Measurements from ENCODE around the gene TMEM242.

The TMEM242 gene

DNA sequence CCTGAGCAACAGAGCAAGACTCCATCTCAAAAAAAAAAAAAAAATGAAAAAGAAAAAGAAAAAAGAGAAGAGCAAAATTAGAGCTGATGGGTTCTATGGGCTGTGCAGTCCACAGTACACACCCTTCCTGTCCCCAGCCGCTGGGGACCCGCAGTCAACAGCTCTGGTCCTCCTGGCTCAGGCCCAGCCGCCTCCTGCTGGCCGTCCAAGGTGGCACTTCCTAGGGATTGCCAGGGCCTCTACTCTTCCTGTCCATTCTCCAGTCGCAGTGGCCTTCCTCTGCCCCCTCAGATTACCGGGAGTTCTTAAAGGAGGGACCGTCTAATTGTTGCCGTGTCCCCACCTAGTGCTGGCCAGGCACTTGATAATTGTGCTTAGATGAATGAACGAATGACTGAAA, 41.7 kb downstream of the TMEM242 start:
- H3K4me1 ChIP-seq (ENCODE audit: control insufficient read depth, low read length): no peaks in the 10 kb centered on the region
- no peaks in the 10 kb centered on the region for H3F3A ChIP-seq (ENCODE audit: control insufficient read depth, insufficient read depth)
- no peaks in the 10 kb centered on the region for H3K79me2 ChIP-seq (ENCODE audit: control insufficient read depth, low read length)
- no peak overlapping the region for H3K4me2 ChIP-seq (ENCODE audit: low read length)
- no peaks in the 10 kb centered on the region for H3K36me3 ChIP-seq (ENCODE audit: control insufficient read depth, low read length)
- no peaks in the 10 kb centered on the region for H3K9me2 ChIP-seq (replicated peaks; ENCODE audit: control insufficient read depth, low read length)
- TF ChIP-seq EZH2phosphoT487 (IDR thresholded peaks at IDR 0.05; ENCODE audit: borderline replicate concordance, low read length): no peak
- TF ChIP-seq, protein P1, sequence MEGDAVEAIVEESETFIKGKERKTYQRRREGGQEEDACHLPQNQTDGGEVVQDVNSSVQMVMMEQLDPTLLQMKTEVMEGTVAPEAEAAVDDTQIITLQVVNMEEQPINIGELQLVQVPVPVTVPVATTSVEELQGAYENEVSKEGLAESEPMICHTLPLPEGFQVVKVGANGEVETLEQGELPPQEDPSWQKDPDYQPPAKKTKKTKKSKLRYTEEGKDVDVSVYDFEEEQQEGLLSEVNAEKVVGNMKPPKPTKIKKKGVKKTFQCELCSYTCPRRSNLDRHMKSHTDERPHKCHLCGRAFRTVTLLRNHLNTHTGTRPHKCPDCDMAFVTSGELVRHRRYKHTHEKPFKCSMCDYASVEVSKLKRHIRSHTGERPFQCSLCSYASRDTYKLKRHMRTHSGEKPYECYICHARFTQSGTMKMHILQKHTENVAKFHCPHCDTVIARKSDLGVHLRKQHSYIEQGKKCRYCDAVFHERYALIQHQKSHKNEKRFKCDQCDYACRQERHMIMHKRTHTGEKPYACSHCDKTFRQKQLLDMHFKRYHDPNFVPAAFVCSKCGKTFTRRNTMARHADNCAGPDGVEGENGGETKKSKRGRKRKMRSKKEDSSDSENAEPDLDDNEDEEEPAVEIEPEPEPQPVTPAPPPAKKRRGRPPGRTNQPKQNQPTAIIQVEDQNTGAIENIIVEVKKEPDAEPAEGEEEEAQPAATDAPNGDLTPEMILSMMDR (IDR thresholded peaks at IDR 0.05; ENCODE audit: low read depth, low read length, poor library complexity, severe bottlenecking): no peak
- H3K9me3 ChIP-seq (ENCODE audit: control insufficient read depth, insufficient read depth, low read length): no peaks in the 10 kb centered on the region
- H3K4me3 ChIP-seq (ENCODE audit: low read length): no peak overlapping the region
- H4K20me1 ChIP-seq (ENCODE audit: control insufficient read depth, insufficient read depth, low read depth, low read length): no peaks in the 10 kb centered on the region
- H3K27ac ChIP-seq (ENCODE audit: low read depth, low read length): no peak overlapping the region
- peaks cover 8% of the 10 kb centered on the region; the same call in 1 of the 2 replicates for H3K27me3 ChIP-seq (ENCODE audit: control insufficient read depth, low read length)

DNA sequence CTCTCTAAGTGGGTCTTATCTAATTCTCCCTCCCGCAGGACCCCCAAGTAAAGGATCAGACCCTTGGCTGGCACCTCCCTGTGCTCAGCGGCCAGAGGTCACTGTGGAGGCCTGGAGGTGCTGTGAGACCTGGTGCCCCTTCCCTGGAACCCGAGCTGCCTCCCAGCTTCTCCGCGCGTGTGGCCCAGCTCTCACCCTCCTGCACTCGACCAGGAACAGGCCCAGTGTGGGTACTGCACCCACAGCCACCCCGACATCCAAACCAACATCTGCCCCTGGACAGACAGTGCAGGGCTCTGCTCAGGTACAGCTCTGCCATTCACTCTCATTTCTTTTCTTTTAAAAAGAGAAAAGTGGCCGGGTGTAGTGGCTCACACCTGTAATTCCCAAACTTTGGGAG, 42.4 kb downstream of the TMEM242 start:
- Histone ChIP-seq H3K36me3 (ENCODE audit: control insufficient read depth, low read length) (no peaks in the 10 kb centered on the region), H3K27me3 (ENCODE audit: control insufficient read depth, low read length) (peaks cover 8% of the 10 kb centered on the region; the same call in 1 of the 2 replicates), H3K4me1 (ENCODE audit: control insufficient read depth, low read length) (no peaks in the 10 kb centered on the region), H3K9me2 (replicated peaks; ENCODE audit: control insufficient read depth, low read length) (no peaks in the 10 kb centered on the region), H3K4me3 (ENCODE audit: low read length) (no peak overlapping the region), H4K20me1 (ENCODE audit: control insufficient read depth, insufficient read depth, low read depth, low read length) (no peaks in the 10 kb centered on the region), H3K4me2 (ENCODE audit: low read length) (no peak overlapping the region), H3K79me2 (ENCODE audit: control insufficient read depth, low read length) (no peaks in the 10 kb centered on the region), H3K27ac (ENCODE audit: low read depth, low read length) (no peak overlapping the region), H3K9me3 (ENCODE audit: control insufficient read depth, insufficient read depth, low read length) (no peaks in the 10 kb centered on the region), H3F3A (ENCODE audit: control insufficient read depth, insufficient read depth) (no peaks in the 10 kb centered on the region)
- TF ChIP-seq, protein P1 (IDR thresholded peaks at IDR 0.05; ENCODE audit: low read depth, low read length, poor library complexity, severe bottlenecking): no peak
- no peak for TF ChIP-seq EZH2phosphoT487 (IDR thresholded peaks at IDR 0.05; ENCODE audit: borderline replicate concordance, low read length)

DNA sequence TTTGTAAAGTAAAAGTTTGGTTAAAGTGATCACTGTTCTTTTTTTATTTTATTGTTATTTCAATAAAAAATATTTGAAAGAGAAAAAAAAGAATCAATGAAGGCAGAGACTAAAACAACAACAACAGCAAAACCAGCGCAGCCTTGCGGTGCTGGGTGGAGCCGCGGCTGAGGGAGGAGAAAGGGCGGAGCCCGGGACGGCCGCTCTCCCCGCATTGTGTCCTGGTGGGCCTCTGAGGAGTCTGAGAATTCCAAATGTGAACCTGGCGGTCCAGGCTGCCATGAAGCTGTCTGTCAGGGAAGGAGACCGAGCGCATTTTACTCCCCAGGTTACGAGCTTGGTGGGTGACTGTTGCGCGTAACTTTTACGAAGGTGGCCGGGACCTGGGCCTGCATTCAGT, 43.2 kb downstream of the TMEM242 start:
- Histone ChIP-seq H3K27ac (ENCODE audit: low read depth, low read length) (no peak overlapping the region), H3K36me3 (ENCODE audit: control insufficient read depth, low read length) (no peaks in the 10 kb centered on the region), H3K4me1 (ENCODE audit: control insufficient read depth, low read length) (peaks cover 4% of the 10 kb centered on the region), H3F3A (ENCODE audit: control insufficient read depth, insufficient read depth) (no peaks in the 10 kb centered on the region), H3K27me3 (ENCODE audit: control insufficient read depth, low read length) (peaks cover 8% of the 10 kb centered on the region), H4K20me1 (ENCODE audit: control insufficient read depth, insufficient read depth, low read depth, low read length) (no peaks in the 10 kb centered on the region), H3K4me3 (ENCODE audit: low read length) (no peak overlapping the region), H3K79me2 (ENCODE audit: control insufficient read depth, low read length) (no peaks in the 10 kb centered on the region), H3K9me2 (replicated peaks; ENCODE audit: control insufficient read depth, low read length) (no peaks in the 10 kb centered on the region), H3K9me3 (ENCODE audit: control insufficient read depth, insufficient read depth, low read length) (no peaks in the 10 kb centered on the region), H3K4me2 (ENCODE audit: low read length) (no peak overlapping the region)
- TF ChIP-seq, protein P1 (IDR thresholded peaks at IDR 0.05; ENCODE audit: low read depth, low read length, poor library complexity, severe bottlenecking): no peak
- TF ChIP-seq EZH2phosphoT487 (IDR thresholded peaks at IDR 0.05; ENCODE audit: borderline replicate concordance, low read length): no peak

Measured in DOHH2 (cell line).